ENCODE data around the gene HHIPL1. TPM values are rescaled to one million over a fixed set of nuclear protein-coding genes. Genes with fewer than 3 reads are reported as not detected.

The HHIPL1 gene
- total and polyA plus RNA-seq, 8 donors, result 2.2 to 3.1 (median 2.6) TPM

DNA sequence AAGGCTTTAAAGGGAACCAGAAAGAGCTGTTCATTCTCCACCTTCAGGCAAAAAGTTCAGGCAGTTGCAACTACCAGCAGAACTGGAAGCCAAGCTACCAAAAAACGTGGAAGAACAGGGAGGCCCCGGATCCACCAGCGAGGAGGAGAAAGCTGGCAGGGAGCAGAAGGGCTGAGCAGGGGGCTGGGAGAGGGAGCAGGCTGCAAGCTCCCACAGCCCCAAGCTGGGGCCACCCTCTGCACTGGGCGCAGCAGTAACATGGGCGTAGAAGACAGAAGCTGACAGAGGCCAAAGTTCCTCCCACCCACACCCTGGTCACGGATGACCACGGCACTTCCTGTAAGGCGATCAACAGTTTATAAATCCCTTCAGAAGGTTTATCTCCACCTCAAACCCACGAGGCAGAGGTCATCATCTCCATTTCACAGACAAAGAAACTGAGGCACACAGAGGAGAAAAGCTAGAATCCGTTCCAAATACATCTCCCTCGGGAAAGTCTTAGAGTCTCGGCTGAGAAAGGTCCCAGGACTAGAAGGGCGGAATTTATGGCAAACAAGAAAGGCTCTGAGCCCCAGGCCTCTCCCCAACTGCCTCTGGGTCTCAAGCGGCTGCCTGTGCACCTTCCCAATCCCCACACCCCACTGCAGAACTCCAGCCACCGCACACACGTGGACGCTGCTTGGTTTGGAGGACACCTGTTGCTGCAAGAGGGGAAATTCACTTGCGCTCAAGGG, 42.7 kb upstream of the HHIPL1 start:
- peak; percentile 5 for ATAC-seq
- no peak for DNase-seq
- Histone ChIP-seq H3K27ac (peak overlapping the region; percentile 51 to 65), H3K36me3 (no peaks in the 10 kb centered on the region), H3K27me3 (peaks cover 0 to 47% of the 10 kb centered on the region in 2 donors), H3K4me1 (peaks cover 14 to 67% of the 10 kb centered on the region in 2 donors), H3K4me3 (peak overlapping the region; percentile 18 to 43), H3K9me3 (no peaks in the 10 kb centered on the region)
- TF ChIP-seq CTCF (IDR thresholded peaks at IDR 0.05), result no peak
- intact Hi-C loops (cut with DNase I), result no loop called here

DNA sequence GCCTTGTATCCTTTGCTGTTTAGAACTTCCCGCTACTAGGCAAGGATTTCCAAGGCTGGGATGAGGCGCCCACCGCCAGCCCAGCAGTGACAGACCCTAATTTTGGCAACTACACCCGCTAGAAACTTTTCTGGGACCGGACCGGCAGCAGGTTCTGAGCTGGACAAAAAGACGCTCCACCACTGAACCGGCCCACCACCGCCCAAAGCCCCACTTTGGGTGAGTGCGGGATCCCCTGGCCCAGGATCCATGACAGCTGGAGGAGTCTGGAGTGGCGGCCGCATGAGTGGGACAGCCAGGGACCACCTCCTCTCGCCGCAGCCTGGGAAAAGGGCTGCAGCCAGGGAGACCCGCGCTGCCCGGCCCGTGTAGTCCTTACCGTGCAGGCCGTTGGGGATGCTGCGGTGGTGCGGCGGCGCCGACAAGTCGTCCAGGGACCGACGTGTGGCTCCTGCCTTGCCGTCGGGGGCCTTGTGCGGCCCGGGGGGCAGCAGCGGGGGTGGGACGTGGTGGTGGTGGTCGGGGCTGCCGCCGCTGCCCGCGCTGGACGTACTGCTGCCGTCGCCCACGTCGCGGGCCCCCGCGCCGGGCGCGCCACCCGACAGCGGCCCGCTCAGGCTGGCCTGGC, 42.0 kb upstream of the HHIPL1 start:
- H3K27ac ChIP-seq, result peak overlapping the region in 1 of 2 donors; percentile 51
- DNase-seq (no peak), ATAC-seq (no peak)
- H3K4me1 ChIP-seq, result peaks cover 14 to 67% of the 10 kb centered on the region in 2 donors
- peak overlapping the region; percentile 18 to 43 for H3K4me3 ChIP-seq
- peaks cover 0 to 47% of the 10 kb centered on the region in 2 donors for H3K27me3 ChIP-seq
- no peaks in the 10 kb centered on the region for H3K36me3 ChIP-seq
- H3K9me3 ChIP-seq, result no peaks in the 10 kb centered on the region
- TF ChIP-seq CTCF (IDR thresholded peaks at IDR 0.05), result no peak
- intact Hi-C loops (cut with DNase I), result no loop called here

- peak within 1 kb of the TSS; percentile 85 to 87 for H3K27ac ChIP-seq
- no peaks in the 10 kb centered on the region for H3K9me3 ChIP-seq
- H3K4me1 ChIP-seq, result peaks cover 14 to 64% of the 10 kb centered on the region in 2 donors
- no peak for ATAC-seq
- peaks cover 0 to 47% of the 10 kb centered on the region in 2 donors for H3K27me3 ChIP-seq
- DNase-seq, result no peak
- intact Hi-C loops (cut with DNase I), result no loop called here
- no peaks in the 10 kb centered on the region for H3K36me3 ChIP-seq
- TF ChIP-seq CTCF (IDR thresholded peaks at IDR 0.05), result no peak
- peak within 1 kb of the TSS; percentile 82 to 88 for H3K4me3 ChIP-seq
Observed at GRCh38 chr14:99603471-99604277, 41.3 kb upstream of the HHIPL1 start, which contains the start of gene CCDC85C. CCDC85C (minus strand) TSS chr14:99604207; CDS start chr14:99603959, 248 bp downstream.

GRCh38 chr14:99604278-99604765, 40.6 kb upstream of the HHIPL1 start:
- peak; percentile 91 to 97 (median 92) for DNase-seq
- ATAC-seq, result peak; percentile 92
- Histone ChIP-seq H3K4me3 (peak overlapping the region; percentile 82 to 88), H3K9me3 (no peaks in the 10 kb centered on the region), H3K27ac (peak overlapping the region; percentile 85 to 87), H3K27me3 (peaks cover 0 to 47% of the 10 kb centered on the region in 2 donors), H3K36me3 (no peaks in the 10 kb centered on the region), H3K4me1 (peaks cover 14 to 57% of the 10 kb centered on the region in 2 donors)
- intact Hi-C loops (cut with DNase I), result no loop called here
- TF ChIP-seq CTCF (IDR thresholded peaks at IDR 0.05), result no peak

Data from left lung (tissue), 10 donors.